Neural cell (in vitro differentiated cells): Measurements from ENCODE around the gene ROR2. TPM values are rescaled to one million over a fixed set of nuclear protein-coding genes. Genes with fewer than 3 reads are reported as not detected.

Experiments
- H2AFZ ChIP-seq: fragments of 200-600, 300-800 bp; sonication (generic), shearing (Covaris generic); 2 replicates; pipeline ENCODE4 v1.6.0; 2014; ENCODE audit warnings: low read depth, mild to moderate bottlenecking, antibody characterized with exemption, low read length, moderate library complexity
- H3F3A ChIP-seq: fragments of 200-600 bp; shearing (Covaris generic); 2 replicates; pipeline ENCODE4 v1.6.1; 2016; ENCODE audit warnings: mild to moderate bottlenecking, moderate library complexity, mixed read lengths, antibody characterized with exemption, low read length; ENCODE audit not compliant: insufficient read depth, poor library complexity, severe bottlenecking
- H3K27ac ChIP-seq: fragments of 200-600, 300-800 bp; sonication (generic), shearing (Covaris generic); 2 replicates; pipeline ENCODE4 v1.5.1; 2014; ENCODE audit warnings: mild to moderate bottlenecking, low read length, moderate library complexity
- H3K27me3 ChIP-seq: fragments of 300-800, 200-600 bp; sonication (generic), shearing (Covaris generic); 2 replicates; pipeline ENCODE4 v1.6.0; 2014; ENCODE audit warnings: mild to moderate bottlenecking, low read depth, low read length, moderate library complexity; ENCODE audit not compliant: insufficient read depth
- H3K36me3 ChIP-seq: fragments of 300-800, 200-600 bp; sonication (generic), shearing (Covaris generic); 2 replicates; pipeline ENCODE4 v1.5.1; 2014; ENCODE audit warnings: mild to moderate bottlenecking, antibody characterized with exemption, low read length, moderate library complexity; ENCODE audit not compliant: insufficient read depth
- H3K4me2 ChIP-seq: fragments of 300-800, 200-600 bp; sonication (generic), shearing (Covaris generic); 2 replicates; pipeline ENCODE4 v1.6.0; 2014; ENCODE audit warnings: mild to moderate bottlenecking, low read length
- H3K4me3 ChIP-seq: fragments of 300-800, 200-600 bp; sonication (generic), shearing (Covaris generic); 2 replicates; pipeline ENCODE4 v1.5.1; 2014; ENCODE audit warnings: mild to moderate bottlenecking, low read length, moderate library complexity
- H3K79me2 ChIP-seq: fragments of 200-600 bp; shearing (Covaris generic); replicated peaks from 2 replicates; pipeline ENCODE4 v1.6.0; 2014; ENCODE audit warnings: mild to moderate bottlenecking, low read length, moderate library complexity; ENCODE audit not compliant: insufficient read depth
- H3K9ac ChIP-seq: fragments of 300-800, 200-600 bp; sonication (generic), shearing (Covaris generic); 2 replicates; pipeline ENCODE4 v1.6.1; 2016; ENCODE audit warnings: mild to moderate bottlenecking, low read length, mixed read lengths
- H3K9me2 ChIP-seq: fragments of 200-600 bp; shearing (Covaris generic); 2 replicates; pipeline ENCODE4 v1.6.1; 2016; ENCODE audit warnings: mild to moderate bottlenecking, low read length, mixed read lengths; ENCODE audit not compliant: insufficient read depth
- H3K9me3 ChIP-seq: fragments of 200-600, 300-800 bp; sonication (generic), shearing (Covaris generic); 2 replicates; pipeline ENCODE4 v1.6.1; 2016; ENCODE audit warnings: mild to moderate bottlenecking, mixed run types, low read length, moderate library complexity, mixed read lengths
- H4K20me1 ChIP-seq: fragments of 200-600 bp; shearing (Covaris generic); 2 replicates; pipeline ENCODE4 v1.6.1; 2016; ENCODE audit warnings: mild to moderate bottlenecking, mixed run types; ENCODE audit not compliant: insufficient read depth
- CTCF ChIP-seq: fragments of 450-650 bp; IDR thresholded peaks from 2 replicates; pipeline ENCODE4 v1.5.1; 2014; ENCODE audit warnings: antibody characterized with exemption, mild to moderate bottlenecking, moderate library complexity; ENCODE audit not compliant: poor library complexity, severe bottlenecking
- EP300 ChIP-seq: fragments of 450-650 bp; conservative IDR thresholded peaks from 2 replicates; pipeline ENCODE4 v1.6.1; 2014; ENCODE audit warnings: antibody characterized with exemption, mild to moderate bottlenecking, moderate library complexity; ENCODE audit not compliant: poor library complexity, severe bottlenecking
- EZH2 ChIP-seq: fragments of 200-600, 300-800 bp; shearing (Covaris generic), sonication (generic); IDR thresholded peaks from 2 replicates; pipeline ENCODE4 v1.6.1; 2014; ENCODE audit warnings: antibody characterized with exemption, low read length, borderline replicate concordance, mild to moderate bottlenecking; ENCODE audit not compliant: insufficient read depth, poor library complexity, severe bottlenecking
- MXI1 ChIP-seq: fragments of 450-650 bp; conservative IDR thresholded peaks from 2 replicates; pipeline ENCODE4 v1.6.1; 2014; ENCODE audit warnings: antibody characterized with exemption, mild to moderate bottlenecking; ENCODE audit not compliant: poor library complexity, severe bottlenecking
- POLR2AphosphoS5 ChIP-seq: IDR thresholded peaks from 2 replicates; pipeline ENCODE4 v1.6.1; 2012
- RAD21 ChIP-seq: fragments of 450-650 bp; conservative IDR thresholded peaks from 2 replicates; pipeline ENCODE4 v1.6.1; 2014; ENCODE audit warnings: antibody characterized with exemption, mild to moderate bottlenecking, moderate library complexity
- REST ChIP-seq: IDR thresholded peaks from 2 replicates; pipeline ENCODE4 v1.6.1; 2012; ENCODE audit warnings: borderline replicate concordance
- SMC3 ChIP-seq: fragments of 450-650 bp; conservative IDR thresholded peaks from 2 replicates; pipeline ENCODE4 v1.6.1; 2014; ENCODE audit warnings: antibody characterized with exemption, mild to moderate bottlenecking, moderate library complexity; ENCODE audit not compliant: poor library complexity
- TAF1 ChIP-seq: IDR thresholded peaks from 2 replicates; pipeline ENCODE4 v1.6.1; 2012; ENCODE audit warnings: low read depth
- polyA plus RNA-seq: library from polyadenylated mRNA; depleted of rRNA; stranded (reverse); fragments of >200 nt; gene quantifications from 2 replicates; pipeline ENCODE4 v1.2.3, GENCODE V29; 2014

The ROR2 gene
- polyA plus RNA-seq, 1 donor from 2014 or later: 0.33 TPM

GRCh38 chr9:91724068-91724440, 226.0 kb downstream of the ROR2 start:
- no peak for TF ChIP-seq REST
- no peaks in the 10 kb centered on the region for H3K36me3 ChIP-seq
- H3K4me2 ChIP-seq: no peak overlapping the region
- H3K9me2 ChIP-seq: no peaks in the 10 kb centered on the region
- no peak overlapping the region for H3K4me3 ChIP-seq
- H3K9me3 ChIP-seq: no peaks in the 10 kb centered on the region
- no peaks in the 10 kb centered on the region for H3F3A ChIP-seq
- no peak overlapping the region for H3K27ac ChIP-seq
- H3K79me2 ChIP-seq: no peaks in the 10 kb centered on the region
- H2AFZ ChIP-seq: no peak overlapping the region
- no peaks in the 10 kb centered on the region for H4K20me1 ChIP-seq
- no peak overlapping the region for H3K9ac ChIP-seq
- no peaks in the 10 kb centered on the region for H3K27me3 ChIP-seq

GRCh38 chr9:91723420-91724067, 226.5 kb downstream of the ROR2 start:
- Histone ChIP-seq H3K4me3 (no peak overlapping the region), H3F3A (no peaks in the 10 kb centered on the region), H4K20me1 (no peaks in the 10 kb centered on the region), H3K9me3 (no peaks in the 10 kb centered on the region), H3K27me3 (no peaks in the 10 kb centered on the region), H3K9me2 (no peaks in the 10 kb centered on the region), H3K79me2 (no peaks in the 10 kb centered on the region), H3K27ac (no peak overlapping the region), H3K9ac (no peak overlapping the region), H3K36me3 (no peaks in the 10 kb centered on the region), H2AFZ (no peak overlapping the region), H3K4me2 (no peak overlapping the region)
- TF ChIP-seq EZH2: no peak
- TF ChIP-seq MXI1: no peak
- no peak for TF ChIP-seq RAD21
- TF ChIP-seq REST: no peak
- no peak for TF ChIP-seq CTCF
- no peak for TF ChIP-seq SMC3
- TF ChIP-seq TAF1: no peak
- no peak for TF ChIP-seq POLR2AphosphoS5
- no peak for TF ChIP-seq EP300
